ENCODE measurements around the gene BANF2. TPM values are rescaled to one million over a fixed set of nuclear protein-coding genes. Genes with fewer than 3 reads are reported as not detected.
A peak's percentile ranks its signal among the peaks of the same experiment; 100 is the strongest.

The BANF2 gene
- total RNA-seq, 6 experiments from 2014 or later = not detected

GRCh38 chr20:17732907-17733521, 33.2 kb downstream of the BANF2 start:
- H3K36me3 Mint-ChIP-seq (ENCODE audit: low read depth) = peaks cover 13% of the 10 kb centered on the region
- no peak overlapping the region for H3K27ac Mint-ChIP-seq
- DNase-seq = no peak
- peaks cover 24% of the 10 kb centered on the region for H3K27me3 Mint-ChIP-seq (ENCODE audit: insufficient read depth)
- H3K4me1 Mint-ChIP-seq (ENCODE audit: low read depth) = peaks cover 30% of the 10 kb centered on the region
- H3K4me3 Mint-ChIP-seq = no peak overlapping the region
- peaks cover 14% of the 10 kb centered on the region for H3K9me3 Mint-ChIP-seq
- TF ChIP-seq CTCF (IDR thresholded peaks at IDR 0.05) = no peak

GRCh38 chr20:17733767-17734304, 34.1 kb downstream of the BANF2 start:
- Mint-ChIP-seq H3K4me1 (ENCODE audit: low read depth) (peaks cover 30% of the 10 kb centered on the region), H3K9me3 (peaks cover 14% of the 10 kb centered on the region), H3K4me3 (no peak overlapping the region), H3K27me3 (ENCODE audit: insufficient read depth) (peaks cover 18% of the 10 kb centered on the region), H3K27ac (no peak overlapping the region), H3K36me3 (ENCODE audit: low read depth) (peaks cover 13% of the 10 kb centered on the region)
- TF ChIP-seq CTCF (IDR thresholded peaks at IDR 0.05) = no peak
- no peak for DNase-seq

GRCh38 chr20:17734374-17734773, 34.6 kb downstream of the BANF2 start:
- TF ChIP-seq CTCF (IDR thresholded peaks at IDR 0.05) = no peak
- peaks cover 13% of the 10 kb centered on the region for H3K36me3 Mint-ChIP-seq (ENCODE audit: low read depth)
- peaks cover 12% of the 10 kb centered on the region for H3K27me3 Mint-ChIP-seq (ENCODE audit: insufficient read depth)
- peaks cover 30% of the 10 kb centered on the region for H3K4me1 Mint-ChIP-seq (ENCODE audit: low read depth)
- no peak overlapping the region for H3K4me3 Mint-ChIP-seq
- no peak overlapping the region for H3K27ac Mint-ChIP-seq
- peaks cover 17% of the 10 kb centered on the region for H3K9me3 Mint-ChIP-seq
- DNase-seq = no peak

- H3K27me3 Mint-ChIP-seq (ENCODE audit: insufficient read depth) = peaks cover 11% of the 10 kb centered on the region
- peaks cover 13% of the 10 kb centered on the region for H3K36me3 Mint-ChIP-seq (ENCODE audit: low read depth)
- H3K27ac Mint-ChIP-seq = peak overlapping the region; percentile 71
- DNase-seq = peak; percentile 71
- H3K9me3 Mint-ChIP-seq = peaks cover 22% of the 10 kb centered on the region
- no peak for TF ChIP-seq CTCF (IDR thresholded peaks at IDR 0.05)
- peaks cover 30% of the 10 kb centered on the region for H3K4me1 Mint-ChIP-seq (ENCODE audit: low read depth)
- no peak overlapping the region for H3K4me3 Mint-ChIP-seq
Measured at GRCh38 chr20:17735206-17735804, 35.5 kb downstream of the BANF2 start.

GRCh38 chr20:17735959-17736621, 36.3 kb downstream of the BANF2 start:
- no peak for TF ChIP-seq CTCF (IDR thresholded peaks at IDR 0.05)
- peaks cover 13% of the 10 kb centered on the region for H3K36me3 Mint-ChIP-seq (ENCODE audit: low read depth)
- H3K4me3 Mint-ChIP-seq = no peak overlapping the region
- H3K4me1 Mint-ChIP-seq (ENCODE audit: low read depth) = peaks cover 30% of the 10 kb centered on the region
- H3K9me3 Mint-ChIP-seq = peaks cover 22% of the 10 kb centered on the region
- H3K27me3 Mint-ChIP-seq (ENCODE audit: insufficient read depth) = peaks cover 6% of the 10 kb centered on the region
- peak overlapping the region; percentile 71 for H3K27ac Mint-ChIP-seq
- peak; percentile 19 for DNase-seq
